ENCODE measurements around the gene CTSH. TPM values are rescaled to one million over a fixed set of nuclear protein-coding genes. Genes with fewer than 3 reads are reported as not detected.

CTSH gene
- total RNA-seq, 1 experiment from 2014 or later: 327 TPM

- Mint-ChIP-seq H3K9me3 (ENCODE audit: low read depth, unreplicated experiment) (no peaks in the 10 kb centered on the region), H3K27ac (ENCODE audit: unreplicated experiment) (peak overlapping the region; percentile 96), H3K36me3 (ENCODE audit: insufficient read depth, unreplicated experiment) (peaks cover 64% of the 10 kb centered on the region), H3K27me3 (ENCODE audit: unreplicated experiment) (no peaks in the 10 kb centered on the region), H3K4me1 (ENCODE audit: low read depth, unreplicated experiment) (peaks cover 27% of the 10 kb centered on the region), H3K4me3 (ENCODE audit: low read depth, unreplicated experiment) (peak overlapping the region; percentile 78)
- TF ChIP-seq CTCF (IDR thresholded peaks at IDR 0.05; ENCODE audit: unreplicated experiment): no peak
- BruUV-seq (replicated peaks): no TSS peak
- peak; percentile 39 for DNase-seq
- CTCF ChIA-PET: interaction anchor here (1.0 kb wide), 1 partner anchor 9 kb away, joined by 4 read pairs; no protein-coding TSS in a partner anchor
- intact Hi-C loops (cut with micrococcal nuclease; ENCODE audit: unreplicated experiment): no loop called here
Measured at GRCh38 chr15:78875107-78875914, 69.5 kb downstream of the CTSH start.

GRCh38 chr15:78873793-78874765 is 70.8 kb downstream of the CTSH start:
- CTCF ChIA-PET: interaction anchor here (0.7 to 1.8 kb wide), 7 partner anchors 8 to 334 kb away, joined by 3 to 8 read pairs (median 3); partner anchors contain the start of genes ADAMTS7 and PSMA4
- intact Hi-C loops (cut with micrococcal nuclease; ENCODE audit: unreplicated experiment): no loop called here
- TSS peak; percentile 44 for BruUV-seq (replicated peaks)
- no peak for TF ChIP-seq CTCF (IDR thresholded peaks at IDR 0.05; ENCODE audit: unreplicated experiment)
- H3K36me3 Mint-ChIP-seq (ENCODE audit: insufficient read depth, unreplicated experiment): peaks cover 55% of the 10 kb centered on the region
- H3K27me3 Mint-ChIP-seq (ENCODE audit: unreplicated experiment): no peaks in the 10 kb centered on the region
- H3K4me3 Mint-ChIP-seq (ENCODE audit: low read depth, unreplicated experiment): peak overlapping the region; percentile 78
- H3K9me3 Mint-ChIP-seq (ENCODE audit: low read depth, unreplicated experiment): no peaks in the 10 kb centered on the region
- H3K4me1 Mint-ChIP-seq (ENCODE audit: low read depth, unreplicated experiment): peaks cover 27% of the 10 kb centered on the region
- DNase-seq: peak; percentile 35
- peak overlapping the region; percentile 96 for H3K27ac Mint-ChIP-seq (ENCODE audit: unreplicated experiment)

- Mint-ChIP-seq H3K36me3 (ENCODE audit: insufficient read depth, unreplicated experiment) (peaks cover 55% of the 10 kb centered on the region), H3K9me3 (ENCODE audit: low read depth, unreplicated experiment) (no peaks in the 10 kb centered on the region), H3K27me3 (ENCODE audit: unreplicated experiment) (no peaks in the 10 kb centered on the region), H3K27ac (ENCODE audit: unreplicated experiment) (peak overlapping the region; percentile 96), H3K4me3 (ENCODE audit: low read depth, unreplicated experiment) (peak overlapping the region; percentile 78), H3K4me1 (ENCODE audit: low read depth, unreplicated experiment) (peaks cover 25% of the 10 kb centered on the region)
- CTCF ChIA-PET: interaction anchor here (0.6 to 1.8 kb wide), 11 partner anchors 13 to 650 kb away, joined by 3 to 8 read pairs (median 3); partner anchors contain the start of genes ADAMTS7 and PSMA4
- DNase-seq: peak; percentile 90
- BruUV-seq (replicated peaks): no TSS peak
- TF ChIP-seq CTCF (IDR thresholded peaks at IDR 0.05; ENCODE audit: unreplicated experiment): peak; percentile 41
- intact Hi-C loops (cut with micrococcal nuclease; ENCODE audit: unreplicated experiment): no loop called here
Measured at GRCh38 chr15:78872972-78873792, 71.7 kb downstream of the CTSH start.

All from Calu3 (cell line).